ENCODE results near the gene TDRD1. TPM values are rescaled to one million over a fixed set of nuclear protein-coding genes. Genes with fewer than 3 reads are reported as not detected.

TDRD1 gene
- total RNA-seq, 5 donors from 2014 or later (not counting 1 experiment from before 2014, with no cell fraction given): 0.12 to 0.38 (median 0.25) TPM; not detected in 1

DNA sequence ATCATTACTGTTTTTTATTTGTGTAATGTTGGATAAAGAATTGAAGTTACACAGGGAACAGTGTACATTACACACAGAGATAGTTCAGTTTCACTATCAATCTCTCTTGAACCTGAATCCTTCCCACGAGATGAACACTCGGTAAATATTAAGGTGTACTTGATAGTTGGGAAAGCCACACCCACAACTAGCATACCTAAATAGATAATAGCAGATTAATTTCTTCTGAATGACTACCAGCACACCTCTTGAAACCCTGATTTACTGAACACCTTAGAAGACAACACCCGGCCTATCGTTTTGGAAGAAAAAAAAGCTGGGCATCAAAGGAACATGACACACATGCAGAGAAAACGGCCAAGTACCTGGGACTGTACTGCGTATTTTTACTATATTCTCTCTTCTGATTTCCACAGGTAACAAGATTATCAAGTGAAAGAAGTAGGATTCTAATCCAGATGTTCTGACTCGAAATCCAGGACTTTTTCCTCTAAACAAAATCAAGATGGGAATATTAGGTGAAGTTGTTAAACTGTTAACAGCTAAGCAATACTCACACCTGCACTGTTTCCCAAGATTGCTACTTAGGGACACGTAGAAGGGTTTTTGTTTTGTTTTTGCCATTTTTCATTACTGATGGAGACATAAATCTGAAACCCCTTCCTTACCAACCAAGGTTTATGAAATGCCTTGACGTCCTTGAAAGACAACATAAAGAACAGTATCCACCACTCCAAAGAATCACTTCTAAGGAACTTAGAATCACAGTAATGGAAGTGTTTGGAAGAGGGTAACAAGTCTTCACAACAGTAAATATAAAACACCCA lies 6.2 kb upstream of the TDRD1 start:
- H3K9me3 ChIP-seq: no peaks in the 10 kb centered on the region
- Mint-ChIP-seq H3K36me3 (peaks cover 17% of the 10 kb centered on the region), H3K27ac (peak overlapping the region; percentile 90 to 96), H3K4me1 (peaks cover 40 to 56% (median 55%) of the 10 kb centered on the region in 3 donors), H3K4me3 (peak overlapping the region; percentile 99), H3K9me3 (peaks cover 0 to 6% (median 4%) of the 10 kb centered on the region in 3 donors), H3K27me3 (no peaks in the 10 kb centered on the region)
- no CpG with 5 or more reads among the region's 9 CpGs for whole genome bisulfite sequencing (ENCODE audit: insufficient coverage)
- peaks cover 0 to 20% of the 10 kb centered on the region in 2 experiments for H3K4me1 ChIP-seq (ENCODE audit: control insufficient read depth in 1 of 2, extremely low read depth in 1 of 2, insufficient read depth in 2 of 2, low read length in 2 of 2)
- no peaks in the 10 kb centered on the region for H3K27me3 ChIP-seq (replicated peaks in 1 of 2; ENCODE audit: control insufficient read depth in 2 of 2, extremely low read depth in 1 of 2, insufficient read depth in 2 of 2, low read length in 1 of 2)
- H3K4me3 ChIP-seq (ENCODE audit: control insufficient read depth in 1 of 2, extremely low read depth in 1 of 2, low read length in 1 of 2): peak overlapping the region; percentile 82 to 91
- H3K36me3 ChIP-seq (ENCODE audit: control insufficient read depth in 2 of 2, extremely low read depth in 1 of 2, insufficient read depth in 1 of 2, low read length in 1 of 2): no peaks in the 10 kb centered on the region
- ChIA-PET CTCF (interaction anchor here (0.5 to 1.0 kb wide), 2 partner anchors 10 to 11 kb away, joined by 3 to 8 read pairs; no protein-coding TSS in a partner anchor), POLR2A (interaction anchor here in 1 of 2 donors (0.5 to 0.6 kb wide), 2 partner anchors 7 to 187 kb away, joined by 3 to 5 read pairs; no protein-coding TSS in a partner anchor)
- peak overlapping the region; percentile 79 for H3K27ac ChIP-seq (ENCODE audit: low read length)
- DNase-seq (peak in 1 of 35 experiments; percentile 23), ATAC-seq (replicated peaks in 1 of 4) (no peak)

GRCh38 chr10:114173603-114173920 lies 5.6 kb upstream of the TDRD1 start:
- peaks cover 36 to 52% (median 50%) of the 10 kb centered on the region in 3 donors for H3K4me1 Mint-ChIP-seq
- peaks cover 0 to 4% (median 3%) of the 10 kb centered on the region in 3 donors for H3K9me3 Mint-ChIP-seq
- peaks cover 13% of the 10 kb centered on the region for H3K36me3 Mint-ChIP-seq

DNA sequence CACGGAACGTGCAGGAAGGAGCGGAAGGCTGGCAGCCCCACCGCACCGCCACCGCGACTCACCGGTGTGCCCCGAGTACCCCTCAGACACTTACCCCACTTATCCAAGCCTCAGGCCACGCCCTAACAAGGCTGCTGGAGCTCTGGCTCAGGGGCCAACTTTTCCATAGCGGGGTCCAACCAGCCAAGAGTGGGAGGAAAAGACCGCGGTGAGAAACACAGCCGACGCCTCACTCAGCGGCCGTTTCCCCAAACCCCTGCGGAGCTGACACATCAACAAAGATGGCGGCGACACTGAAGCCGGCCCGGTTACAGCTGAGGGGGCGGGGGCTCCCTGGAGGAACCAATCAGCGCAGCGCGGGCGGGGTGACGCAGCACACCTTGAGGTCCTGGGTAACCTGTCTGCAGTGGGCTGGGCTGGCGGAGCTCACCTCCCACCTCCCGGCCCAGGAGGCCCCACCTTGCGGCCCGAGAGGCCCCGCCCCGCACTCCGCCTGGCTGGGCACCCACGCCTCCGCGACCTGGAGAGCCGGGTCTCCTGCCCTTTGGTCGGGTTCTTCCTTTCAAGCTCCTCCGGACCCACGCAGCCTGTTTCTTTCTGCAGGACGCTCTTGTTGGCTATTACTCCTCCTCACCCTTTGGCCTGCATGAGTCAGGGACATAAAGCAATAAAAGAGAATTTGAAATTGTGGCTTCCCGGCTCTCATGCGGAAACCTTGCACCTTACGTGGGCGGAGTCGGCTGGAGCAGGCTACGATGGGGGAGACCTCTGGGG lies 5.0 kb upstream of the TDRD1 start, which contains the start of gene CCDC186:
CCDC186 (minus strand) TSS at position 283 of the 774 bp plus-strand sequence. CDS start 10,935 bp downstream, outside the sequence.
- H3K4me3 ChIP-seq (ENCODE audit: control insufficient read depth in 1 of 2, extremely low read depth in 1 of 2, low read length in 1 of 2): peak within 1 kb of the TSS; percentile 82 to 91
- H3K4me1 ChIP-seq (ENCODE audit: control insufficient read depth in 1 of 2, extremely low read depth in 1 of 2, insufficient read depth in 2 of 2, low read length in 2 of 2): peaks cover 0 to 20% of the 10 kb centered on the region in 2 experiments
- Mint-ChIP-seq H3K27ac (peak within 1 kb of the TSS; percentile 90 to 96), H3K9me3 (no peaks in the 10 kb centered on the region), H3K36me3 (peaks cover 9% of the 10 kb centered on the region), H3K27me3 (no peaks in the 10 kb centered on the region), H3K4me1 (peaks cover 32 to 48% (median 46%) of the 10 kb centered on the region in 3 donors), H3K4me3 (peak within 1 kb of the TSS; percentile 99)
- CTCF ChIA-PET: interaction anchor here (1.2 to 1.6 kb wide), 4 partner anchors 10 to 367 kb away, joined by 3 to 6 read pairs (median 3); no protein-coding TSS in a partner anchor
- peak within 1 kb of the TSS; percentile 79 for H3K27ac ChIP-seq (ENCODE audit: low read length)
- DNase-seq (peak; percentile 92 to 99 (median 98)), ATAC-seq (replicated peaks in 1 of 4) (peak; percentile 97 to 99 (median 98))
- H3K9me3 ChIP-seq: no peaks in the 10 kb centered on the region
- WGBS (ENCODE audit: insufficient coverage): 0% methylated on average over 31 of the region's 49 CpGs
- no peaks in the 10 kb centered on the region for H3K36me3 ChIP-seq (ENCODE audit: control insufficient read depth in 2 of 2, extremely low read depth in 1 of 2, insufficient read depth in 1 of 2, low read length in 1 of 2)
- H3K27me3 ChIP-seq (replicated peaks in 1 of 2; ENCODE audit: control insufficient read depth in 2 of 2, extremely low read depth in 1 of 2, insufficient read depth in 2 of 2, low read length in 1 of 2): no peaks in the 10 kb centered on the region
- POLR2A ChIA-PET: interaction anchor here (0.5 to 0.8 kb wide), 7 partner anchors 9 to 1734 kb away, joined by 3 to 5 read pairs (median 4); no protein-coding TSS in a partner anchor

More at GRCh38 chr10:114173603-114173920, 5.6 kb upstream of the TDRD1 start:
- H3K27ac ChIP-seq (ENCODE audit: low read length): peak overlapping the region; percentile 79
- H3K4me3 ChIP-seq (ENCODE audit: control insufficient read depth in 1 of 2, extremely low read depth in 1 of 2, low read length in 1 of 2): peak overlapping the region; percentile 82 to 91
- H3K4me1 ChIP-seq (ENCODE audit: control insufficient read depth in 1 of 2, extremely low read depth in 1 of 2, insufficient read depth in 2 of 2, low read length in 2 of 2): peaks cover 0 to 20% of the 10 kb centered on the region in 2 experiments
- DNase-seq (no peak), ATAC-seq (replicated peaks in 1 of 4) (no peak)
- peak overlapping the region; percentile 99 for H3K4me3 Mint-ChIP-seq
- no peaks in the 10 kb centered on the region for H3K9me3 ChIP-seq
- ChIA-PET CTCF (interaction anchor here in 1 of 2 donors (1.2 to 1.6 kb wide), 3 partner anchors 9 to 368 kb away, joined by 3 to 6 read pairs (median 3); no protein-coding TSS in a partner anchor), POLR2A (interaction anchor here in 1 of 2 donors (0.6 to 0.8 kb wide), 3 partner anchors 8 to 366 kb away, joined by 3 to 5 read pairs (median 4); no protein-coding TSS in a partner anchor)
- WGBS (ENCODE audit: insufficient coverage): 0% methylated on average over 23 of the region's 23 CpGs
- H3K27ac Mint-ChIP-seq: peak overlapping the region; percentile 90 to 96
- H3K27me3 ChIP-seq (replicated peaks in 1 of 2; ENCODE audit: control insufficient read depth in 2 of 2, extremely low read depth in 1 of 2, insufficient read depth in 2 of 2, low read length in 1 of 2): no peaks in the 10 kb centered on the region
- no peaks in the 10 kb centered on the region for H3K36me3 ChIP-seq (ENCODE audit: control insufficient read depth in 2 of 2, extremely low read depth in 1 of 2, insufficient read depth in 1 of 2, low read length in 1 of 2)
- H3K27me3 Mint-ChIP-seq: no peaks in the 10 kb centered on the region

GRCh38 chr10:114174695-114175188 lies 4.4 kb upstream of the TDRD1 start:
- no peaks in the 10 kb centered on the region for H3K27me3 ChIP-seq (replicated peaks in 1 of 2; ENCODE audit: control insufficient read depth in 2 of 2, extremely low read depth in 1 of 2, insufficient read depth in 2 of 2, low read length in 1 of 2)
- no peaks in the 10 kb centered on the region for H3K9me3 ChIP-seq
- peaks cover 6% of the 10 kb centered on the region for H3K36me3 Mint-ChIP-seq
- H3K4me1 Mint-ChIP-seq: peaks cover 32 to 46% (median 42%) of the 10 kb centered on the region in 3 donors
- no peaks in the 10 kb centered on the region for H3K36me3 ChIP-seq (ENCODE audit: control insufficient read depth in 2 of 2, extremely low read depth in 1 of 2, insufficient read depth in 1 of 2, low read length in 1 of 2)
- peak overlapping the region; percentile 82 to 91 for H3K4me3 ChIP-seq (ENCODE audit: control insufficient read depth in 1 of 2, extremely low read depth in 1 of 2, low read length in 1 of 2)
- peak overlapping the region; percentile 43 for H3K27ac ChIP-seq (ENCODE audit: low read length)
- ChIA-PET CTCF (interaction anchor here (1.2 to 1.6 kb wide), 4 partner anchors 10 to 367 kb away, joined by 3 to 6 read pairs (median 3); no protein-coding TSS in a partner anchor), POLR2A (interaction anchor here in 1 of 2 donors (0.5 to 0.7 kb wide), 3 partner anchors 276 to 1734 kb away, joined by 3 to 5 read pairs (median 5); no protein-coding TSS in a partner anchor)
- no peaks in the 10 kb centered on the region for H3K9me3 Mint-ChIP-seq
- H3K4me3 Mint-ChIP-seq: peak overlapping the region; percentile 99
- ATAC-seq (replicated peaks in 1 of 4) (no peak), DNase-seq (no peak)
- peak overlapping the region; percentile 89 to 90 for H3K27ac Mint-ChIP-seq
- 0% methylated on average over 4 of the region's 19 CpGs for WGBS (ENCODE audit: insufficient coverage)
- H3K4me1 ChIP-seq (ENCODE audit: control insufficient read depth in 1 of 2, extremely low read depth in 1 of 2, insufficient read depth in 2 of 2, low read length in 2 of 2): peaks cover 0 to 20% of the 10 kb centered on the region in 2 experiments
- H3K27me3 Mint-ChIP-seq: no peaks in the 10 kb centered on the region

GRCh38 chr10:114175667-114176066 lies 3.5 kb upstream of the TDRD1 start:
- Histone ChIP-seq H3K9me3 (no peaks in the 10 kb centered on the region), H3K36me3 (ENCODE audit: control insufficient read depth in 2 of 2, extremely low read depth in 1 of 2, insufficient read depth in 1 of 2, low read length in 1 of 2) (no peaks in the 10 kb centered on the region), H3K27ac (ENCODE audit: low read length) (no peak overlapping the region), H3K4me3 (ENCODE audit: control insufficient read depth in 1 of 2, extremely low read depth in 1 of 2, low read length in 1 of 2) (no peak overlapping the region), H3K4me1 (ENCODE audit: control insufficient read depth in 1 of 2, extremely low read depth in 1 of 2, insufficient read depth in 2 of 2, low read length in 2 of 2) (peaks cover 0 to 20% of the 10 kb centered on the region in 2 experiments), H3K27me3 (replicated peaks in 1 of 2; ENCODE audit: control insufficient read depth in 2 of 2, extremely low read depth in 1 of 2, insufficient read depth in 2 of 2, low read length in 1 of 2) (no peaks in the 10 kb centered on the region)
- Mint-ChIP-seq H3K27me3 (no peaks in the 10 kb centered on the region), H3K4me3 (peak overlapping the region; percentile 4 to 99 (median 59)), H3K27ac (no peak overlapping the region), H3K4me1 (peaks cover 31 to 43% (median 38%) of the 10 kb centered on the region in 3 donors), H3K9me3 (no peaks in the 10 kb centered on the region), H3K36me3 (peaks cover 4% of the 10 kb centered on the region)
- CTCF ChIA-PET: interaction anchor here in 1 of 2 donors (1.3 kb wide), 1 partner anchor 69 kb away, joined by 3 read pairs; no protein-coding TSS in a partner anchor
- POLR2A ChIA-PET: no interaction called here
- ATAC-seq (replicated peaks in 1 of 4) (no peak), DNase-seq (no peak)
- WGBS (ENCODE audit: insufficient coverage): no CpG with 5 or more reads among the region's 1 CpG

Data from T-cell (primary cell).